GM21717 (cell line): ENCODE data around the gene IGSF23.

Source experiments
- ATAC-seq: cut with Tn5 transposase; IDR thresholded peaks from one replicate; pipeline ENCODE4 v1.9.1; 2021; ENCODE audit warnings: mild to moderate bottlenecking, moderate library complexity; ENCODE audit not compliant: unreplicated experiment

The IGSF23 gene

GRCh38 chr19:44613295-44614178 is at the start of gene IGSF23:
TSS of gene IGSF23 (plus strand) at chr19:44613563. CDS start at chr19:44613646, 83 bp downstream.
- ATAC-seq = no peak

- no peak for ATAC-seq
These were observed 46.4 kb upstream of the IGSF23 start for GRCh38 chr19:44566984-44567383.

GRCh38 chr19:44567745-44568144 is 45.6 kb upstream of the IGSF23 start:
- no peak for ATAC-seq

DNA sequence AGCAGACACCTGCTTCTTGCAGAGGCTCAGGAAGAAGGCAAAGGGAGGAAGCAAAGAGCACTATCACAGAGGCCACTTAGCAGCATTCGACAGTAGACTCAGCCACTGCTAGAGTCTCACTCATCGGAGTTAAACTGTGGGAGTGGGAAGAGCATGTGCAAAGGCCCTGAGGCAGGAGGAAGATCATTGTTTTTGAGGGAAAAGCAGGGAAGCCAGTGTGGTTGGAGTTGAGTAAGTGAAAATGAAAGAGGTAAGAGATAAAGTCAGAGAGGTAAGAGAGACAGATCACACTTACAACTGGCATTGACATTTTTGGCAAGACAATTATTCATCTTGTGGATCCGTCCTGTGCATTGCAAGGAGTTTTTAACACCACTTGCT is 42.8 kb upstream of the IGSF23 start:
- ATAC-seq = no peak

- ATAC-seq = no peak
These were observed 42.2 kb upstream of the IGSF23 start for GRCh38 chr19:44570984-44571684.

GRCh38 chr19:44571830-44572580 is 41.4 kb upstream of the IGSF23 start:
- ATAC-seq = no peak

DNA sequence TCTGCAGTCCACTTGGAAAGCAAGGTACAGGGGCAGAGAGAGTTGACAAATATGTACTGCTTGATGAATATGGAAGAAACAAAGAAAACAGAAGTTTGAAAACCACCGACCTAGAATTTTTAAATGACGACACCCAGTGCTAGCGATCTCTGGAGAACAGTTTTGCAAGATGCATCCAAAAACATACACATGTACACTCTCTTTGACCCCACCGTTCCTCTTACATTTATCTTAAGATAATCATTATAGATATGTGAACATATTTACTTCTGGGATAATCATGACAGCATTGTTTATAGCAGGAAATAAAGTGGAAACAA is 40.8 kb upstream of the IGSF23 start:
- ATAC-seq = no peak

- ATAC-seq = no peak
These were observed 40.2 kb upstream of the IGSF23 start for GRCh38 chr19:44573183-44573582.

DNA sequence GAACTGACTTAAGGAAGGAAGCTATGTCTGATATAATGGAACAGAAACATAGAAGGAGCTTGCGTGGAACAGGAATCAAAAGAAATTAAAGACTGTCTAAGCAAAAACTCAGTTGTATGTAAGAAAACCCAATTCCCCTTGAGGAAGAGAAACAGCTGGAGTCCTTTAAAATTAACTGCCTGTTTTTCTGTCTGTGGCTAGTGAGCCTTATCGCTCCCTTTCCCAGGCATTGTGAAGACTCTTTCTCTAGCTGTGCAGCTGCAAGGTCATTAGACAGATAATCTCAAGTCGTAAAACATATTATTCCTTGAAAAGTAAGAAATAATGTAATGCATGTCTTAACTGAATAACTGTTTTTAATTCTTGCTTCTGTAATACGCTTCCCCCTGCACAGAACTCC is 39.7 kb upstream of the IGSF23 start:
- ATAC-seq = no peak

GRCh38 chr19:44574186-44574950 is 39.0 kb upstream of the IGSF23 start:
- no peak for ATAC-seq

- no peak for ATAC-seq
These were observed 38.2 kb upstream of the IGSF23 start for GRCh38 chr19:44575116-44575700.

DNA sequence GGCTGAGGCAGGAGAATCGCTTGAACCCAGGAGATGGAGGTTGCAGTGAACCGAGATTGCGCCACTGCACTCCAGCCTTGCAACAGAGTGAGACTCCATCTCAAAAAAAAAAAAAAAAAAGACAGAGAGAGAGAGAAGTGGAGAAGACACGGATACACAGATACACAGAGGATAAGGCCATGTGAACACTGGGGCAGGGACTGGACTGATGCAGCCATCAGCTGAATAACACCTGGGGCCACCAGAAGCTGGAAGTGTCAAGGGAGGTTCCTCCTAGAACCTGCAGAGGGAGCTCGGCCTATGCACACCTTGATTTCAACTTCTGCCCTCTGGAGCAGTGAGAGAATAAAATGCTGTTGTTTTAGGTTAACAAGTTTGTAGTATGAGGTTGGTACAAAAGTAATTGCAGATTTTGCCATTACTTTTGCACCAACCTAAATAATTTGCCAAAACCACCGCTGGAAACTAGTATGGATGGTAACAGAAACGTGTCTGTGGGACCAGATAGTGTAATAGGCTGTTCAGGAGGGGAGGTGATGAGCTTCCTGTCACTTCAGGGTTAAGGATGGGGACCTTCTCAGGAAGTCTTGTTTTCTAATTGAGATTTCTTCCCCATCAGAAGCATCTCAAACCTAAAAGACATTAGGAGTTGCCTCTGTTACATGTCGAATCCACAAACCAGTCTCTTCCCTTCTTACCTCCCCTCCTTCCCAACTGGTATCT is 36.4 kb upstream of the IGSF23 start:
- no peak for ATAC-seq

- ATAC-seq = no peak
These were observed 35.8 kb upstream of the IGSF23 start for GRCh38 chr19:44577566-44577874.

- ATAC-seq = no peak
These were observed 33.5 kb upstream of the IGSF23 start for GRCh38 chr19:44579663-44580365.

GRCh38 chr19:44580366-44580895 is 32.9 kb upstream of the IGSF23 start:
- no peak for ATAC-seq

- no peak for ATAC-seq
These were observed 32.1 kb upstream of the IGSF23 start for GRCh38 chr19:44581288-44581687.

- ATAC-seq = no peak
These were observed 30.6 kb upstream of the IGSF23 start for GRCh38 chr19:44582581-44583265.

DNA sequence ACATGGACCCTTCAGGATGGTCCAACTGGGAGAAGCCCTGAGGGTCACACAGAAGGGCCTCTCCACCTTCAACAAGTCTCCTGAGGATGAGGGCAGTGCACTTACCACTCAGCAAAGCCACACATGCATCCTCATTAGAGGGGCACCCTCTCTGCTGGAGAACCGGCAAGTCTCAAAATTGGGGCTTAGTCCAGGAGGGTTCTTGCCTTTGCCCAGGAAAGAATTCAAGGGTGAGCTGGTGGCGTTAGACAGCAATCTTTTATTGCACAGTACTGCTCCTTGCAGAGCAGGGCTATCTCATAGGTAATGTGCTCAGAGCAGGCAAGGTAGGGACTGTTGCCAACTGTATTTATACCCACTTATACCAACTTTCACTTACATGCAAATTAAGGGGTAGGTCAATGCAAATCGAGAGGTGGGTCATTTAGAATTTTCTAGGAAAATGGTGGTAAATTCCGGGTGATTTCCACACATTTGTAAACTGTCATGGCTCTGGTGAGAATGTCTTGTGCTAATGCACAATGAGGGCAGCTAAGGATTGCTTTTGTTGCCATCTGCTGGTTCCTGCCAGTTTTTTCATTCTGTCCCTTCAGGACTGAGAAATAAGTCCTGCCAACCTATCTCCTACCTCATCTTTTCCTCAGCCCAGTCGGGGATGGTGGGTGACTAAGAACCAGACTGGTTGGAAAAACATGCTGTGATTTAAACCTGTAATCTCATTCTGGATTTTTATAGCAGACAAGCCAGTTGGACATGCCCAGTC is 27.8 kb upstream of the IGSF23 start:
- no peak for ATAC-seq
